NCI-H2081 treated with DMSO at 0.1 percent for 48 hours (cell line): ENCODE data around the gene MRPS12.
"Not testable (repeated sequence)": the region's sequence is repeated elsewhere in the genome, so short reads cannot be mapped to it uniquely, and the experiment has no call there.

ENCODE experiments used
- DNase-seq: peaks from one replicate; lab custom pipeline; 2025; lab: John Stamatoyannopoulos, UW

Gene MRPS12

DNA sequence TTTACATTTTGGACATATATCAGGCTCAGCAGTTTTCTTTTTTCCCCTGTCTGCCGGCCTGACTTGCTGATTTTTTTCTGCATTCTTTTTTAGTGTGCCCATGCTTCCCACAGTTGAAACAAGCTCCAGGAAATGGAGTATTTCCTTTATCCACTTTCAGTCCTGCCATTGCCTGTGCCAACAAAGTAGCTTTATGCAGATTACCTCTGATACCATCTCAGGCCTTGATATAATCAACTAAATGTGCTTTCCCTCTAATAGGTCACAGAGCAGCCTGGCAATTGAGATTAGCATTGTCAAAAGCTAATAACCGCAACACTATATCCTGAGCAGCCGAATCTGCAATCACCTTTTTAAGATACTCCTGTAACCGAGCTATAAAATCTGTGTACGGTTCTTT is 9.2 kb downstream of the MRPS12 start:
- no peak for DNase-seq

DNA sequence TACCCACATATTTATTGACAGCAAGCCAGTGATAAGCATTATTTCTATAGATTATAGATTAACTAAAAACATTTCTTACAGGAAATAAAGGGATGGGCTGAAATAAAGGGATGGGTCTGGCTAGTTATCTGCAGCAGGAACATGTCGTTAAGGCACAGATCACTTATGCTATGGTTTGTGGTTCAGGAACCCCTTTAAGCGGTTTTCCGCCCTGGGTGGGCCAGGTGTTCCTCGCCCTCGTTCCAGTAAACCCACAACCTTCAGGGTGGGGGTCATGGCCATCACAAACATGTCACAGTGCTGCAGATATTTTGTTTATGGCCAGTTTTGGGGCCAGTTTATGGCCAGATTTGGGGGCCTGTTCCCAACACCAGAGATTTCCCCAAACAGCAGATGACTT is 10.7 kb downstream of the MRPS12 start:
- not testable (repeated sequence) for DNase-seq

DNA sequence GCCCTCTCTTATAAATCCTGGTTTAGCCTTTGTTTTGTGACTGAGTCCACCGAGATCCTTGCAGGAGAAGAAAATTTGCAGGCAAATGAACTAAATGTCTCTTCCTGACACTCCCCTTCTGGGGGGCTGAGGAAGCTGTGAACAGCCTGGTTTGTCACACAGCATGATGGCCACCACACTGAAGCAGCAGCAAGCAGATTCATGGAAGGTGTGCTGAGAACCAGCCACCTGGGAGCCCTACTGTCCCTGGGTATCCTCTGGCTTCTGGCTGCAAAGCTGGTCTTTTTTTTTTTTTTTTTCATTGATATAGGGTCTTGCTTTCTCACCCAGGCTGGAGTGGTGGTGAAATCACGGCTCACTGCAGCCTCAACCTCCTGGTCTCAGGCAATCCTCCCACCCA is 11.2 kb downstream of the MRPS12 start:
- DNase-seq, result no peak

DNA sequence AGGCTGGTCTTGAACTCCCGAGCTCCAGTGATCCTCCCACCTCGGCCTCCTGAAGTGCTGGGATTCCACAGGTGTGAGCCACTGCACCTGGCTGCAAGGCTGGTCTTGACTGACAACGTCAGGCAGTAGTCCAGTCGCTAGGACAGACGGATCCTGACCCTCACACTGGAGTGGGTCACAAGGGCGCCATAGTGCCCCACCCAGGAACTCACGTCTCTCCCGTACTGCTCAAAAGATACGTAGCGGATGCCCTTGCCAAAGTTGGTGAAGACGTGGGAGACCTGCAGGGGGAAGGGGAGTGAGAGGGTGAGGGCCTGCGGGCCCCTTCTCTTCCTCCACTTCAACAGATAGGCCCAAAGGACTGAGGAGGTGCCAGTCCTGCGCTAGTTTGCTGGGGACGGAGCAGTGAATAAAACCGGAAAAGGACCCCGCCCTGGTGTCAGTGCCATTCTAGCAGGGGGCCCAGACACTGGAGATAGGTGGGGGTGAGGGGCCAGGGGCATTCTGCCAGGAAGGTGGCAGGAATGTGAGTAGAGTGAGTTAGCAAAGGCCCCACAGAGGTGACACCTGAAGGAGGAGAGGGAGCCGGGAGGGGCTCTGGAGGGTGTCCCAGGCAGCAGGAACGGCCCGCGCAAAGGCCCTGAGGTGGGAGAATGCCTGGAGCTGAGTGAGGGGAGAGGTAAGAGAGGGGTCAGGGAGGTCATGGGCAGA is 11.9 kb downstream of the MRPS12 start:
- no peak for DNase-seq

DNA sequence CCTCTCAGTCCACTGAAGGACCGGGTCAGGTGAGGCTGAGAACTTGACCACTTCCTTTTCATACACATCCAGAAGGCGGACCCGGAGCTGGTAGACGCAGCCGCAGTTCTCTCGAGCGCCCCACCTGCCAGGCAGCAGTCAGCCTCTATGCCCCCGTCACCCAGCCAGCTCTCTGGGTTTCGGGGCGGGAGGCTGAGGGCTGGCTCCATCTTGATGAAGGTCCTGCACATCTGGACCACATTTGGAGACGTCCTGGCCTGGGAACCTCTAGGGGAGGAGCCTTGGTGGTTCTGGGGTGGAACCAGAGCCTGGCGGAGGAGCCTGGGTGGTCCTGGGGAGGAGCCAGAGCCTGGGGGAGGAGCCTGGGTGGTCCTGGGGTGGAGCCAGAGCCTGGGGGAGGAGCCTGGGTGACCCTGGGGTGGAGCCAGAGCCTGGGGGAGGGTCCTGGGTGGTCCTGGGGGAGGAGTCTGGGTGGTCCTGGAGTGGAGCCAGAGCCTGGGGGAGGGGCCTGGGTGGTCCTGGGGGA is 14.3 kb downstream of the MRPS12 start:
- DNase-seq, result no peak

DNA sequence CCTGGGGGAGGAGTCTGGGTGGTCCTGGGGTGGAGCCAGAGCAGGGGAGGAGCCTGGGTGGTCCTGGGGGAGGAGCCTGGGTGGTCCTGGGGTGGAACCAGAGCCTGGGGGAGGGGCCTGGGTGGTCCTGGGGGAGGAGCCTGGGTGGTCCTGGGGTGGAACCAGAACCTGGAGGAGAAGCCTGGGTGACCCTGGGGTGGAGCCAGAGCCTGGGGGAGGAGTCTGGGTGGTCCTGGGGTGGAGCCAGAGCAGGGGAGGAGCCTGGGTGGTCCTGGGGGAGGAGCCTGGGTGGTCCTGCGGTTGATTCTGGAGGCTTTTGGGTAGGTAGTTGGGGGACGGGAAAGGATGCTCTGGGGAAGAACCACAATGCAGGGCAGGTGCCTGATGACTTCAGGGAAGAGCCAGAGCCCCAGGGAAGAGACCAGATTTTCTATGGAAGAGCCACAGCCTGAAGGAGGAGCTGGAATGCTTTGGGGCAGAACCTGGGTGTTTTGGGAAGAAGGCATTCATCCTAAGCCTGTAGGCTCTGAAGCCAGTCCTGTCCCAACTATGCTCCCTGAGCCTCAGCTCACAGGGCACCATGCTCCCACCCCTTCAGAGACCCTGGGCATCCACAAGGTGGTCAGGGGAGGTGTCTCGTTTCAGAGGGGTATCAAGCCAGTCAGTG is 15.0 kb downstream of the MRPS12 start:
- DNase-seq, result no peak

DNA sequence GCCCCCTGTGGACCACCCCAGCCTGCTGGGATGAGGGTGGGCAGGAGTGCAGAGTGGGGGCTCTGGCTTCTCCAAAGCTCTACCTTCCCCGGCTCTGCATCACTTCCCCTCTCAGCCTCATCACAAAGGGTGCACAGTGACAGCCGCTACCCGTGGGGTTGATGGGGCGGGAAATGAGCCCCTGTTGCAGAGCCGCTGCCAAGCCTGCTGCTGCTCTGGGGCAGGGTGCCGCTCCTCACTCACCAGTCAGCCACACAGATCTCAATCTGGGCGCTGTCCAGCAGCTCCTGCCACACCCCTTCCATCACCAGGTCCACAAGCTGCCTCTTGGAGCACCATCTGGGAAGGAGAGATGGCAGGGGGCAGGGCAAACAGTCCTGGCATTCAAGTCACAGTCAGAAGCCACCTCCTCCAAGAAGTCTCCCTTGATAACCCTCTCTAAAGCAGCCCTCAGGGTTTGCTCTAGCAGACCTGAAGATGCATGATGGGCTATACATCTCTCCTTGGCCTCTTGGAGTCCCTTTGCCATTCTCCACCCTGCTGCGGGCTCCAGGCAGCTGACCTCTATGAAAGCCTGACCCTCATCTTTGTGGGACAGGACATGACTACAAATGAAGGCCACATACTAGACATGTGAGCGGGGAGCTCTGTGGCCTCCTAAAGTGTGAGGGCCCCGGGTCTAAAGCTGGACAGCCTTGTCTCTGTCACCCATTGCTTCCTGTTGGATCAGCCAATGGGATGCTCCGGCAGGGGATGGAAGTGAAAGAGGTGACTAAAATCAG is 15.7 kb downstream of the MRPS12 start:
- no peak for DNase-seq

DNA sequence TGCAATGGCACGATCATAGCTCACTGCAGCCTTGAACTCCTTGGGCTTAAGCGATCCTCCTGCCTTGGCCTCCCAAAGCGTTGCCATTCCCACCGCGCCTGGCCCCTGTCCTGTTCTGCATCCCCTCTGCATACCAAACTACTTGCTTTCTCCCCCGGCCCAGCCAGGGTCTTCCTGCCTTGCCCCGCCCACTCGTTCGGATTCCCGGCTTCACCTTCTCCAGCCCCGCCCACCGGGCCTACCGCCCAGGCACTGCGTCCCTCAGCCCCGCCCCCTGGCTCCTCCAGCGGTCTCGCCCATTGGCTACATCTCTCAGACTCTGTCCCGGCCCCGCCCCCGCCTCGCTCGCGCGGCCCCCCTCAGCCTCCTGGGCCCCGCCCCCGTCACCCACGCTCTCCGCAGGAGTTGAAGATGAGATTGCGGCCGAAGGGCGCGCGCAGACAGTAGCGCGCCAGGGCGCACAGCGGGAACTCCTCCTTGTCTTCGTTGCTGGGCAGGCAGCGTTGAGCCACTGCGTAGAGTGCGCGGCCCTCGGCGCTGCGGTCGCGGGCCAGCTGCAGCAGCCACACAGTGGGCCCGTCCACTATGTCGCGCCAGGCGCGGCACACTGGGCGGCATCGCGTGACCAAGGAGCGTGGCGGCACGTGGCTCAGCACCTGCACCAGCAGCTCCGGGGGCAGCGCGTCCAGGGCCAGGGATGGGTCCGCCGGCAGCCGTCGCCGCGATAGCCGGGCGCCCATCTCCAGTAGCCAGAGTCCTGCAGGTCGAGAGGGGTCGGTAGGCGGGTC is 19.0 kb downstream of the MRPS12 start:
- no peak for DNase-seq

DNA sequence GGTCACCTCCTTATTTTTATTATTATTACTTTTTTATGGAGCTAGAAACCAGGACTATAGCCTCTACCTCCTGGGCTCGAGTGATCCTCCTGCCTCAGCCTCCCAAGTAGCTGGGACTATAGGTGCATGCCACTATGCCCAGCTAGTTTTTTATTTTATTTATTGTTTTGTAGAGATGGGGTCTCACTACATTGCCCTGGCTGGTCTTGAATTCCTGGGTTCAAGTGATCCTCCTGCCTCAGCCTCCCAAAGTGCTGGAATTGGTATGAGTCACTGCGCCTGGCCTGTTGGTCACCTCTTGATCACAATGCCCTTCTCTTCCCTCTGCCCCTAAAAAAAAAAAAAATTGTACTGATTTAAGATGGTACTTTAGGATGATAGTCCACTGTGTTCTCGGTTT is 20.4 kb downstream of the MRPS12 start:
- no peak for DNase-seq

DNA sequence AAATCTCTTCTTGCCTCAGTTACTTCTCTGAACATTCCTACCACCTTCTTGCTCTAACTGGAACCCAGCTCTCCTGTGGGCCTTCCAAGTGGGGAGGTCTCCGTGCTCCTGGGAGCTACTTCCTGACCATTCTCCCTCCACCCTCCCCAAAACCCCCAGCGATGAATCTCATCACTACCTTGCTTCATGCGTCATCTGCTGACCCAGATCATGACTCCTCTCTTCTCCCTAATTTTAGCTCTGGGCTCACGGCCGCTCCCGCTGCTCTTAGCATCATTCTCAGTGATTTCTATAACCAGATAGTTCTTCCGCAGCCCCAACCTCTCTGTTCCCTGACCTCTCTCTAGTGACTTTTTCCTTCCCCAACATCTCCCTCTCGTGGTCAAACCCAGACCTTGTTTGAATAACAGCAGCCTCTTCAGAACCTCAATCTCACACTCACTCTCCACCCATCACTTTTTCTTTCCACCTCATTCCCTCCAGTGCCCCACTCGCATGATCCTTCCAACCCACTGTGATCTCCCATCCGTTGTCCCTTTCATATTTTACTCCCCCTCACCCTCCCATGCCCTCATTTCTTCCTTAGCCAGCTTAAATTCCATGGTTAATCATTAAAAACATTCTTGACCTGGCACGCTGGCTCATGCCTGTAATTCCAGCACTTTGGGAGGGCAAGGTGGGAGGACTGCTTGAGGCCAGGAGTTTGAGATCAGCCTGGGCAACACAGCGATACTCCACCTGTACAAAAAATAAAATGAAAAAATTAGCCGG is 21.8 kb downstream of the MRPS12 start:
- DNase-seq, result no peak

DNA sequence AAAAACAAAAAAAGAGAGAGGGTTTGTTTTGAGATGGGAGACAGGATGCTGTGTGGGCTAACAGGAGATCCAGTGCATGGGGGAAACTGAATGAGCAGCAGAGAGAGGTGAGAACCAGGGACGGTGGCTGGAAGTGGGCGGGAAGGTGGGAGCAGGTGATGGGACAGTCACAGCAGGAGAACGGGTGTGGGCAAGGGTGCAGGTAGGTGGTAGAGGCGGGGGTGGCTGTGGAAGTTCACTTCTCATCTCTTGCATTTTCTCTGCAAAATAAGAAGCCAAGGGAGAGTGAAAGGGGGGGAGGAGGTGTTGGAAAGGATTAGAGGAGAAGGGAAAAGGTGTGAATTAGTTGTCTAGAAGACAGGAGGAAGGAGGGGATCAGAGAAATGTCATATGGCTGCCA is 22.9 kb downstream of the MRPS12 start:
- DNase-seq, result no peak

DNA sequence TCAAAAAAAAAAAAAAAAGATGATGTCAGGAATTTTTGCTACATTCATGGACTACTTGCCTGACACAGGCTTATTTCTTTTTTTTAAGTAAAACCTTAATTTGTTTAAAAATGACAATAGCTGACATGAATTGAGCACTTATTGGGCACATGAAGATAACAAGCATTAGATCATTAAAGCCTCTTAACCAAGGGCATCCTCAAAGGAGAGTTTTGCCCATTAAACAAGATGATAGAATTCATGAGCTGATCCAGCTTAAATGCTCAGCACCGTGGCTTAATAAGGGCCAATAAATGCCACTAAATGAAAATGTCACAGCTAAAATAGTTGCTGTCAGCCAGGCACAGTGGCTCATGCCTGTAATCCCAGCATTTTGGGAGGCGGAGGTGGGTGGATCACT is 25.5 kb downstream of the MRPS12 start:
- DNase-seq, result no peak

DNA sequence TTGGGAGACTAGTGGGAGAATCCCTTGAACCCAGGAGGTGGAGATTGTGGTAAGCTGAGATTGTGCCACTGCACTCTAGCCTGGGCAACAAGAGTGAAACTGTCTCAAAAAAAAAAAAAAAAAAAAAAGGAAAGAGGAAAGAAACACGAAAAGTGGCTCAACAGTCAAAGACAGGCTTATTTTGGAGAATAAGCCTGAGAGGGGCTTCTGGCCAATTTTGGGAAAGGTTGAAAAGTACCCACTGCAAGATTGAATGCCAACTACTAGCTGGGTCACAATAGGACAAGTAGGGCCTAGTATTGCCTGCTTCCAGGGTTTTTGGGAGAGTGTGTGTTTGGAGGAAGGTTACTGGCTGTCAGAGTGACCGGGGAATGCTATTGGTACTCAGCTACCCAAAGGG is 27.6 kb downstream of the MRPS12 start:
- DNase-seq, result no peak

DNA sequence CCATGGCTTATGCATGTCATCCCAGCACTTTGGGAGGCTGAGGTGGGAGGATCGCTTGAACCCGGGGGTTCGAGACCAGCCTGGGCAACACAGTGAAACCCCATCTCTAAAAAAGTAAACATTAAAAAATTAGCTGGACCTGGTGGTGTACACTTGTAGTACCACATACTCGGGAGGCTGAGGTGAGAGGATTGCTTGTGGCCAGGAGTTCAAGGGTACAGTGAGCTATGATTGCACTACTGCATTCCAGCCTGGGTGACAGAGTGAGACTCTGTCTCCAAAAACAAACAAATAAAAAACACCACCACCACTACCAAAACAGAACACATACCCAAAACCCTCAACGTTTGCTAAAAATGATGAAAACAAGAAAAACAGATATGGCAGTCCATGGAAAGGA is 28.9 kb downstream of the MRPS12 start:
- no peak for DNase-seq

DNA sequence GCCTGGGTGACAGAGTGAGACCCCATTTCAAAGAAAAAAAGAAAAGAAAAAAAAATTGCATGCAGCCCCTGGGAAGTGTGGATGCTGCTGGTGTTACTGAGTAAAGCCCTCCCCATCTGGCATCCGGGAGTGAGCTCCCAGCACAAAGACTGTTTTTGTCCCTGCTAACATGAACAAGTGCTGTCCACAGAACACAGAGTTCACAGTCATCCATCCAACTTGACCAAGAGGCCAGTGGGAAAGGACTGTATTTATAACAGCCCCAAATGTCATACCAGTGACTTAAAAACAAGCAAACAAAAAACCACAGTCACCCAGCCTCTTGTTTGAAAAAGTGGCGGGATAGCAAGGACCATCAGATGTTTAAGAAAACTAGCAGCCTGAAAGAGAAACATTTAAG is 34.0 kb downstream of the MRPS12 start:
- no peak for DNase-seq

DNA sequence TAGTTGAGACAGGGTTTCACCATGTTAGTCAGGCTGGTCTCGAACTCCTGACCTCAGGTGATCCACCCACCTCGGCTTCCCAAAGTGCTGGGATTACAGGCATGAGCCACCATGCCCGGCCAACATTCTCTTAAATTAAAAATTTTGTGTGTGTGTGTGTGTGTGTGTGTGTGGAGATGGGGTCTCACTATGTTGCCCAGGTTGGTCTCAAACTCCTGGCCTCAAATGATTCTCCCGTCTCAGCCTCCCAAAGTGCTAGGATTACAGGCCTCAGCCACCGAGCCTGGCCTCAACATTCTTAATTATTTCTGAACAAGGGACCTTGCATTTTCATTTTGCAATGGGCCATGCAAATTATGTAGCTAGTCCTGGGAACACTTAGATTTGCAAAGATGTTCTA is 35.4 kb downstream of the MRPS12 start:
- not testable (repeated sequence) for DNase-seq

DNA sequence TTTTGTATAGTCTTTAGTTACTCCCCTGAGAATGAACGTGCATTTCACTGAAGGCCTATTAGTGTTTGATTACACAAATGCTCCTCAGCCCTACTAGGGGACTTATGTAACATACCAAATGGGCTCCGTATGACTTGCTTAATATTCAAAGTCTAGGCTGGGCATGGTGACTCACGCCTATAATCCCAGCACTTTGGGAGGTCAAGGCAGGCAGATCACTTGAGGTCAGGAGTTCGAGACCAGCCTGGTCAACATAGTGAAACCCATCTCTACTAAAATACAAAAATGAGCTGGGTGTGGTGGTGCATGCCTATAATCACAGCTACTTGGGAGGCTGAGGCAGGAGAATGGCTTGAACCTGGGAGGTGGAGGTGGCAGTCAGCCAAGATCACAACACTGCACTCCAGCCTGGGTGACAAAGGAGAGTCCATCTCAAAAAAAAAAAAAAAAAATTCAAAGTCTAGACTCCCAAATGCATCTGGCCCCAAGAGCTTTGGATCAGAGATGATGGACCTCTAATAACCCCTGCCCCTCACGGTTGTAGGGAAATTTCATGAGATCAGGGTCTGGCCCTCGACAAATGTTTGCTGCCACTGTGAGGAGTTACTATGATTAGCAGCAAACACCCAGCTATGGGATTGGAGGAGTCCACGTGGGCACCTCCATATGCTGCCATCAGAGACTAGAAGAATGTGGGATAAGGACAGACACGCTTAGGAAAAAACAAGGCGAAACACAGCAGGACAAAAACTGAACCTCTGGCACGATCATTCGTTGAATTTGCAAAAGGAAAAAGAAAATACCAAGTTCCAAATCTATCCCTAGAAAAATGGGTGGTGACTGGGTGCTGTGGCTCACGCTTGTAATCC is 40.2 kb downstream of the MRPS12 start:
- no peak for DNase-seq

DNA sequence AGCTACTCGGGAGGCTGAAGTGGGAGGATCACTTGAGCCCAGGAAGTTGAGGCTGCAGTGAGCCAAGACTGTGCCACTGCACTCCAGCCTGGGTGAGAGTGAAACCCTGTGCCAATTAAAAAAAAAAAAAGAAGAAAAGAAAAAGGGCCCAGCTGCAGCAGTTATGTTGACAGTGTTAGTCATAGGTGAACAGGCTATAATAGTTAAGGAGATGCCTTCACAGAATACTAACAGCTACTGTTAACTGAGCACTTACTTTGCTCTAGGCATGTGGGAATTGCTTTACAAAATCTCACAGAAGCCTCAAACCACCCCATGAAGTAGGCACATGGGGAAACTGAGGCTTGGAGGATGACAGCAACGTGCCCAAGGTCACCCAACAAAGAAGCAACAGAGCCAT is 40.9 kb downstream of the MRPS12 start:
- no peak for DNase-seq

DNA sequence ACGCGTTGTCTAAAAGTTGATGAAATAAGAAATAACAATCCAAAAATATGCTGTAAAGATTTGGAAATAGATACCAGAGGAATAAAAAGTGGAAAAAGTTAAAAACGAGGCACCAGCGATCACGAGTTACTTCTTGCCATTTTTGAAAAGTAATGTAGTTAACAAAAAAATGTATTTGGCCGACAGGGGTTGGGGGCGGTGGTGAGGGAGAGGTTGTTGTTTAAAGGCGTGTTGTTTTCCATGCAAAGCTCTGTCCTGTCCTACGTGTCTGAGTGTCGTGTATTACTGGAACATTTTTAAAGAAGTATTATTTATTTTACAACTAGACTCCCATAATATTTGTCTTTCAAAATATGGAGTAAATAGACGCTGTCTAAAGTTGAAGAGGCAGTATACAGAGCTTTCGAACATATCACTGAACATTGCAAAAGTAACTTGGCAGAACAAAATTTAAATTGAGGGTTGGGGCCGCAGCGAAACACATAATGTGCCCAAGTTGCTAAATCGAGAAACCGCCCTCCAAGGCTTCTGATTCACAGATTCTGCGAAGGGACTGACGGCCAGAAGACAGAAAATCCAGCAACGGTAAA is 44.0 kb downstream of the MRPS12 start:
- no peak for DNase-seq
